Gastroesophageal sphincter (tissue), 4 donors: ENCODE results near the gene SLC1A3. TPM values are rescaled to one million over a fixed set of nuclear protein-coding genes. Genes with fewer than 3 reads are reported as not detected.

ENCODE experiments used
- ATAC-seq: fragments of 150-250 bp; one replicate; pipeline ENCODE4 v1.9.1; 2016; ENCODE audit warnings: mild to moderate bottlenecking, moderate library complexity
- H3K27ac ChIP-seq, 4 donors: fragments of 200-600 bp; sonication (generic) in 3 of 4; 1 replicate in 3 of 4; 2 replicates in 1 of 4; pipeline ENCODE4 v1.5.1; 2016 to 2019
- H3K27me3 ChIP-seq: fragments of 200-600 bp; sonication (generic); one replicate; pipeline ENCODE4 v1.5.1; 2019
- H3K36me3 ChIP-seq, 2 donors: fragments of 200-600 bp; sonication (generic); one replicate each; pipeline ENCODE4 v1.5.1; 2019; ENCODE audit warnings: control low read depth in 1 of 2
- H3K4me1 ChIP-seq, 3 donors: fragments of 200-600 bp; sonication (generic); 1 replicate in 2 of 3; 2 replicates in 1 of 3; pipeline ENCODE4 v1.5.1; 2016 to 2019; ENCODE audit warnings: control low read depth in 2 of 3
- H3K4me3 ChIP-seq, 2 donors: fragments of 200-600 bp; sonication (generic); one replicate each; pipeline ENCODE4 v1.5.1; 2019; ENCODE audit warnings: mild to moderate bottlenecking in 1 of 2, moderate library complexity in 1 of 2
- H3K9me3 ChIP-seq, 3 donors: fragments of 200-600 bp; sonication (generic); one replicate each; pipeline ENCODE4 v1.5.1; 2017 to 2019; ENCODE audit warnings: control low read depth in 2 of 3
- EP300 ChIP-seq: sonication (generic); formaldehyde crosslinking; IDR thresholded peaks from one replicate; pipeline ENCODE4 v1.6.1; 2017; ENCODE audit warnings: antibody characterized with exemption, mild to moderate bottlenecking
- POLR2A ChIP-seq, 2 donors: fragments of 450-650 bp; IDR thresholded peaks; one replicate each; pipeline ENCODE4 v1.6.1; 2017; ENCODE audit warnings: antibody characterized with exemption in 2 of 2, mild to moderate bottlenecking in 2 of 2, moderate library complexity in 1 of 2
- POLR2AphosphoS5 ChIP-seq: sonication (generic); formaldehyde crosslinking; IDR thresholded peaks from one replicate; pipeline ENCODE4 v1.6.1; 2017; ENCODE audit warnings: antibody characterized with exemption
- WGBS, 2 donors: methylation state at CpG; one replicate each; pipeline ENCODE4 v1.1.5; 2018; ENCODE audit warnings: low coverage in 1 of 2; 5-methylcytosine and 5-hydroxymethylcytosine counted together
- total RNA-seq, 4 donors: library from RNA; depleted of rRNA; stranded (reverse); fragments of >200 nt; gene quantifications; one replicate each; pipeline ENCODE4 v1.1.0, GENCODE V29; 2016
- TF ChIP-seq, protein P1 (sequence below), 4 experiments: fragments of 200-600 bp in 2 of 4; fragments of 450-650 bp in 2 of 4; sonication (generic) in 1 of 4; IDR thresholded peaks; one replicate each; pipeline ENCODE4 v1.5.1; 2017 to 2019; ENCODE audit warnings: antibody characterized with exemption in 4 of 4, mild to moderate bottlenecking in 2 of 4, moderate library complexity in 2 of 4

Gene SLC1A3
- total RNA-seq, 4 donors from 2014 or later: 8.9 to 24.6 (median 16.4) TPM

DNA sequence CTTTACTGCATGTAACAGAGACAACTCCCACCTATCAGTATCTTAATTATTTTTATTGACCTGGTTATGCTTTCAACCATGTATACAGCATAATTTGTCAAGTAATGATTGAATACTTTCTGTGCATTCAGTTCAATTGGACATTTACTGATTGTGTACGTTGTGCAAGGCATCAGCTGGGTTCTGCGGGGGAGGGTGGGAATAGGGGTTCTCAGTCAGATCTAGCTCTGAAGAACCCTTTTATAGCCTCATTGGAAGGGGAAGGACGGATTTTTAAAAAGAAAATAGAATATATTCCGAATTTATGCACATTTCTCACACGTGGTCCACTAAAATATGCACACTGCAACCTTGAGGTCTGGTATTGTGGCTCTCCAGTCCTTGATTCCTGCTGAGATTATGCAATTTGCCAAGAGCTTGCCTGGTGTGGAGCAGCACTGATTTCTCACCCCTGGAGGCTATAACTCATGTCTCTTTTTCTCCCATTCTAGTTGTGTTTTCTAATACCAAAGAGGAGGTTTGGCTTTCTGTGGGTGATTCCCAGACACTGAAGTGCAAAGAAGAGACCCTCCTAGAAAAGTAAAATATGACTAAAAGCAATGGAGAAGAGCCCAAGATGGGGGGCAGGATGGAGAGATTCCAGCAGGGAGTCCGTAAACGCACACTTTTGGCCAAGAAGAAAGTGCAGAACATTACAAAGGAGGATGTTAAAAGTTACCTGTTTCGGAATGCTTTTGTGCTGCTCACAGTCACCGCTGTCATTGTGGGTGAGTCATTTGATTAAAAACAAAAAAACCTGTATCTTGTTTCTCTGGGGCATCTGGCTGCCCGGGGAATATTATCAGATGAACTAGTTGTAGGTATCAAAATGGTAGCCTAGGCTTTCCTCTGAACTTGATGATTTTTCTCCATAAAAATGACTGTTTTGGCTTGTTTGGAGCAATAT is 1.7 kb downstream of the SLC1A3 start:
- Histone ChIP-seq H3K4me1 (peaks cover 0 to 26% (median 0%) of the 10 kb centered on the region in 3 donors), H3K9me3 (no peaks in the 10 kb centered on the region), H3K36me3 (no peaks in the 10 kb centered on the region), H3K27ac (no peak overlapping the region), H3K27me3 (no peaks in the 10 kb centered on the region), H3K4me3 (peak overlapping the region; percentile 60 to 98)
- TF ChIP-seq, protein P1, sequence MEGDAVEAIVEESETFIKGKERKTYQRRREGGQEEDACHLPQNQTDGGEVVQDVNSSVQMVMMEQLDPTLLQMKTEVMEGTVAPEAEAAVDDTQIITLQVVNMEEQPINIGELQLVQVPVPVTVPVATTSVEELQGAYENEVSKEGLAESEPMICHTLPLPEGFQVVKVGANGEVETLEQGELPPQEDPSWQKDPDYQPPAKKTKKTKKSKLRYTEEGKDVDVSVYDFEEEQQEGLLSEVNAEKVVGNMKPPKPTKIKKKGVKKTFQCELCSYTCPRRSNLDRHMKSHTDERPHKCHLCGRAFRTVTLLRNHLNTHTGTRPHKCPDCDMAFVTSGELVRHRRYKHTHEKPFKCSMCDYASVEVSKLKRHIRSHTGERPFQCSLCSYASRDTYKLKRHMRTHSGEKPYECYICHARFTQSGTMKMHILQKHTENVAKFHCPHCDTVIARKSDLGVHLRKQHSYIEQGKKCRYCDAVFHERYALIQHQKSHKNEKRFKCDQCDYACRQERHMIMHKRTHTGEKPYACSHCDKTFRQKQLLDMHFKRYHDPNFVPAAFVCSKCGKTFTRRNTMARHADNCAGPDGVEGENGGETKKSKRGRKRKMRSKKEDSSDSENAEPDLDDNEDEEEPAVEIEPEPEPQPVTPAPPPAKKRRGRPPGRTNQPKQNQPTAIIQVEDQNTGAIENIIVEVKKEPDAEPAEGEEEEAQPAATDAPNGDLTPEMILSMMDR (IDR thresholded peaks at IDR 0.05): no peak
- TF ChIP-seq POLR2AphosphoS5 (no peak), EP300 (no peak), POLR2A (IDR thresholded peaks at IDR 0.05) (no peak)
- ATAC-seq: no peak
- 63 to 70% methylated on average over 9 to 10 of the region's 10 CpGs for WGBS, 2 donors

DNA sequence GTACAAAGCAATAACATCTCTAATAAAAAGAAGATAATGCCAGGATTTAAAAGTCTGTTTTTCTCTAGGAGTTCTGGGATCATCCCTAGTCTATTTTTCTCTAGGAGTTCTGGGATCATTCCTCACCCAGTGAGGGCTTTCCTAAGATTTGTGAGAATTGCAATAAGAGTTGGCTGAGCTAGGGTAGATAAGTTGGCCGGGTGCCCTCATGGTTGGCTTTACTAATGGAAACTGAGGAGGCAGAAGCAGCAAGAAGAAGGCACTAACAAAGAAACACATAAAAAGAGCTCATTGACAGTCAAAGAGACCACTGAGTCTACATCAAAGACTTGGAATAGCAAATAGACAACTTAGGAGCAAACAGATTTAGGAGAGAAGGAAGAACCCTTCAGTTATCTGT is 4.2 kb downstream of the SLC1A3 start:
- H3K27ac ChIP-seq: no peak overlapping the region
- H3K4me3 ChIP-seq: no peak overlapping the region
- H3K4me1 ChIP-seq: peaks cover 0 to 25% (median 0%) of the 10 kb centered on the region in 3 donors
- H3K36me3 ChIP-seq: no peaks in the 10 kb centered on the region
- no peak for ATAC-seq
- no peaks in the 10 kb centered on the region for H3K27me3 ChIP-seq
- no peaks in the 10 kb centered on the region for H3K9me3 ChIP-seq
- 63 to 78% methylated on average over 1 of the region's 1 CpG for WGBS, 2 donors
- TF ChIP-seq POLR2A (IDR thresholded peaks at IDR 0.05): no peak

DNA sequence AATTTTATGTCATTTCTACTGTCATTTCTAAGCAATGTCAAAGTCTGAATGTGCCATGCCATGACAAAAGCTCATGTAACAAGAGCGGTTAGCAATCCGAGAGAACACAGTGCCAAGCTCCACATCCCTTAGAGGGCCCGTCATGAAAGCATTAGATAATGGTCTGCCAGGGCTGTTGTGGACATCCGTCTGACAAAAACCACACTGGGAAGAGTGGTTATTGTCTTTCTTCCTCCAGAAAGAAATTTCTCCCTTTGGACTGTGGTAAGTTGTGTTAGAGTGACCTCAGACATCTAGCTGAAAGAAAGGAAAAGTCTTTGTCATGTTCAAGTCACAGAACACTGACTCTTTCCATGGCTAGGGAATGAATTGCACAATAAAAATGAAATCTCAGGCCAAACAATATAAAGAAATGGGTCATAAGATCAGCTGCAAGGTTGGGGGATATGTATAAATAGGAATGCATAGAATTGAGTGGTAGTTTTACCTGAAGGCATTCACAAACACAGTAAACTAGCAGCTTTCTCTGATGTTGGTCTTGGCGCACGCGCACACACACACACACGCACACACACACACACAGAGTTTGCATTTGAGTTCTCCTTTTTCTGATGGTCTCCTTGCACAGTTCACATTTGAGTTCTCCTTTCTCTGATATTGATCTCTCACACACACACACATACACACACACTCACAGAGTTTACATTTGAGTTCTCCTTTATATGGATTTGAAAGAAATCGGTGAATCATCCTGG is 5.3 kb downstream of the SLC1A3 start:
- WGBS, 2 donors: 79 to 89% methylated on average over 9 of the region's 9 CpGs
- TF ChIP-seq POLR2AphosphoS5 (no peak), POLR2A (IDR thresholded peaks at IDR 0.05) (no peak), EP300 (no peak)
- TF ChIP-seq, protein P1 (IDR thresholded peaks at IDR 0.05): no peak
- no peaks in the 10 kb centered on the region for H3K36me3 ChIP-seq
- H3K27me3 ChIP-seq: no peaks in the 10 kb centered on the region
- H3K4me3 ChIP-seq: no peak overlapping the region
- no peak overlapping the region for H3K27ac ChIP-seq
- H3K4me1 ChIP-seq: peaks cover 0 to 18% (median 0%) of the 10 kb centered on the region in 3 donors
- no peak for ATAC-seq
- H3K9me3 ChIP-seq: no peaks in the 10 kb centered on the region

DNA sequence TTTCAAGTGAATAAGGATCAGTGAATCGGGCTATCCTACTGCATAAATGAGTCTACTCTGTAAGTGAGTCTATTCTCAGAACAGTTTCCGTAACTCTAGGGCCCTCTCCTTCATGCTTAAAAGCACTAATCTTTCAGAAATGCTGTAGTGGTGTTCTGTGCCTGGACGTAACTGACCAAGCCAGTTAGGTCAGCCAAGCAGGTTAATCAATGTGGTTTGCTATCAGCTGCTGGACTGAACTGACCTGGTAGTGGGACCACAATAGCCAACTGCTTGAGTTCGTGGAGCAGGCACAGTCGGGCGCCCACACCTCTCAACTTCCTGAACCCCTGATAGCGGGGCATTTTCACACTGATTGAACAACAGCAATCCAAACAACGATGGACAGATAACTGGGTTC is 6.8 kb downstream of the SLC1A3 start:
- WGBS, 2 donors: 80 to 90% methylated on average over 2 to 7 of the region's 8 CpGs

More for the DNA sequence above, 6.8 kb downstream of the SLC1A3 start:
- Histone ChIP-seq H3K4me3 (no peak overlapping the region), H3K36me3 (no peaks in the 10 kb centered on the region), H3K4me1 (peaks cover 0 to 2% (median 0%) of the 10 kb centered on the region in 3 donors), H3K9me3 (no peaks in the 10 kb centered on the region), H3K27me3 (no peaks in the 10 kb centered on the region), H3K27ac (no peak overlapping the region)
- ATAC-seq: no peak
- TF ChIP-seq, protein P1 (IDR thresholded peaks at IDR 0.05): no peak
- TF ChIP-seq EP300 (no peak), POLR2AphosphoS5 (no peak)
